A673 (cell line): ENCODE measurements around the gene PTCH1. TPM values are rescaled to one million over a fixed set of nuclear protein-coding genes. Genes with fewer than 3 reads are reported as not detected.

Experiments used
- BruUV-seq: library from RNA; stranded (reverse); fragments of 400-500 nt; replicated peaks from 2 replicates; lab custom pipeline; 2021; lab: Mats Ljungman, UMichigan
- CTCF ChIA-PET: fragments of 300-600 bp; sonication (Branson Sonifier 250); formaldehyde crosslinking; loops from one replicate; lab custom pipeline; 2022; ENCODE audit warnings: antibody characterized with exemption; lab: Charles Lee
- POLR2A ChIA-PET: fragments of 300-600 bp; sonication (Branson Sonifier 250); formaldehyde crosslinking; loops from one replicate; lab custom pipeline; 2022; ENCODE audit warnings: antibody characterized with exemption; ENCODE audit not compliant: low non-redundant PET; lab: Charles Lee
- DNase-seq: peaks from one replicate; pipeline ENCODE4 v3.0.0-alpha.2; 2015; ENCODE audit warnings: low spot score
- H3K27ac ChIP-seq: fragments of 200-600 bp; sonication (generic); 2 replicates; pipeline ENCODE4 v1.5.1; 2016; ENCODE audit warnings: mixed run types, low read depth, mild to moderate bottlenecking, mixed read lengths, antibody characterized with exemption, low read length; ENCODE audit not compliant: poor library complexity, severe bottlenecking
- H3K27me3 ChIP-seq: fragments of 200-600 bp; sonication (generic); replicated peaks from 2 replicates; pipeline ENCODE4 v1.6.1; 2017; ENCODE audit warnings: mixed run types, low read depth, mild to moderate bottlenecking, mixed read lengths, antibody characterized with exemption, low read length; ENCODE audit not compliant: insufficient read depth, poor library complexity
- H3K36me3 ChIP-seq: fragments of 200-600 bp; sonication (generic); 2 replicates; pipeline ENCODE4 v1.6.1; 2016; ENCODE audit warnings: mixed run types, mild to moderate bottlenecking, mixed read lengths, antibody characterized with exemption, low read length; ENCODE audit not compliant: insufficient read depth, poor library complexity, severe bottlenecking
- H3K4me1 ChIP-seq: fragments of 200-600 bp; sonication (generic); 2 replicates; pipeline ENCODE4 v1.6.1; 2017; ENCODE audit warnings: mixed run types, mild to moderate bottlenecking, mixed read lengths, antibody characterized with exemption, low read length; ENCODE audit not compliant: insufficient read depth, poor library complexity, severe bottlenecking
- H3K4me3 ChIP-seq: fragments of 200-600 bp; sonication (generic); 2 replicates; pipeline ENCODE4 v1.5.1; 2016; ENCODE audit warnings: low read depth, mixed run types, mild to moderate bottlenecking, mixed read lengths, low read length; ENCODE audit not compliant: poor library complexity, severe bottlenecking
- H3K9me3 ChIP-seq: fragments of 200-600 bp; sonication (generic); 2 replicates; pipeline ENCODE4 v1.6.1; 2016; ENCODE audit warnings: mixed run types, low read depth, mild to moderate bottlenecking, mixed read lengths, antibody characterized with exemption, low read length; ENCODE audit not compliant: poor library complexity, severe bottlenecking
- EZH2 ChIP-seq: fragments of 200-600 bp; sonication (generic); IDR thresholded peaks from 2 replicates; pipeline ENCODE4 v1.6.1; 2017; ENCODE audit warnings: borderline replicate concordance, low read depth, mild to moderate bottlenecking, mixed read lengths, antibody characterized with exemption, low read length; ENCODE audit not compliant: poor library complexity, severe bottlenecking
- intact Hi-C: fragments of 100-400 bp; cut with micrococcal nuclease; formaldehyde crosslinking; loops from one replicate; pipeline ENCODE4 v1.10.0; 2022; ENCODE audit not compliant: unreplicated experiment
- total RNA-seq: library from RNA; stranded (reverse); gene quantifications from 2 replicates; pipeline ENCODE4 v1.2.3, GENCODE V29; 2021
- TF ChIP-seq, protein P1 (sequence below): fragments of 300-800, 200-600 bp; sonication (generic); conservative IDR thresholded peaks from 2 replicates; pipeline ENCODE4 v1.5.1; 2017; ENCODE audit warnings: low read depth, mild to moderate bottlenecking, antibody characterized with exemption, low read length, moderate library complexity, mixed read lengths

The PTCH1 gene
- total RNA-seq, 1 experiment from 2014 or later, result 36.5 TPM

DNA sequence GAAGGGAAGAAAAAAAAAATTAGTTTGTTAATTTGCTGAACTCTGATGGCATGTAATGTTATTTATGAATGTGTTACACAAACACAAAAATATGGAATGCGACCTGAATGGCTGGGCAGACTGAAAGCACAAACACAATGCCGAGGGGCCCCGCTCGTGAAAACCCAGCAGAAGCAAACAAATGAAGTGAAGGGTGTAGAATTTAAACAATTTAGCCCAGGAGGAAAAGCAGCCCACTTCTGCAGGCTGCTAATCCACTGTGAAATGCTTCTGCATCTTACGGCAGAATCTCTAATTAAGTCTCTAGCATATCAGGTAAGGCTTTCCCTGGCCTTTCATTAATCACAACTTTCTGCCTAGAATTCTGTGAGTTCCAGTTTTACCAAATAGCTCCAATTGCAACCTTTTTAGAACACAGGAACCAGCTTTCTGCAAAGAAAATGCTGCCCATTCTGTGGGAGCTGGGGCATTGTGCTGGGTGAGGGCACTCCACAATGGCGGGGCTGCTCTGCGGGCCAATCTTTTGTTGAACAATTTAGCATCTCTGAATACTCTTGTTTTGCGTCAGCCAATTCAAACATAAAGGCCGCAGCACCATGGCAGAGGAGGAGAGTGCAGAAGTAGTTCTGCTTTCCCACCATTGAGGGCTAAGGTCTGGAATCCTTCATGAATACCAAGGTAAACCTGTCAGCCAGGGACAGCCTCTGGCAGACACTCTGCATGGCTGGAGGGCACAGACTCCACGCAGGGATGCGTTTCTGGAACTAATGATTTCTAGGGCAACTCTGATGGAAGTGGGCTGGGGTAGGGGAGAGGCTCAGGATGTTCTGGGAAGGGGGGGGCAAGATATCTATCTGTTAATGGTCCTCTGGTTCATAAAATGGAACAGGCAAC, 66.4 kb downstream of the PTCH1 start:
- CTCF ChIA-PET, result interaction anchor here (0.5 kb wide), 1 partner anchor 9 kb away, joined by 3 read pairs; no protein-coding TSS in a partner anchor
- Histone ChIP-seq H3K36me3 (peaks cover 75% of the 10 kb centered on the region), H3K4me1 (no peaks in the 10 kb centered on the region), H3K4me3 (no peak overlapping the region), H3K9me3 (no peaks in the 10 kb centered on the region), H3K27ac (no peak overlapping the region), H3K27me3 (no peaks in the 10 kb centered on the region)
- POLR2A ChIA-PET, result no interaction called here
- no TSS peak for BruUV-seq
- intact Hi-C loops, result no loop called here
- no peak for TF ChIP-seq EZH2
- TF ChIP-seq, protein P1, sequence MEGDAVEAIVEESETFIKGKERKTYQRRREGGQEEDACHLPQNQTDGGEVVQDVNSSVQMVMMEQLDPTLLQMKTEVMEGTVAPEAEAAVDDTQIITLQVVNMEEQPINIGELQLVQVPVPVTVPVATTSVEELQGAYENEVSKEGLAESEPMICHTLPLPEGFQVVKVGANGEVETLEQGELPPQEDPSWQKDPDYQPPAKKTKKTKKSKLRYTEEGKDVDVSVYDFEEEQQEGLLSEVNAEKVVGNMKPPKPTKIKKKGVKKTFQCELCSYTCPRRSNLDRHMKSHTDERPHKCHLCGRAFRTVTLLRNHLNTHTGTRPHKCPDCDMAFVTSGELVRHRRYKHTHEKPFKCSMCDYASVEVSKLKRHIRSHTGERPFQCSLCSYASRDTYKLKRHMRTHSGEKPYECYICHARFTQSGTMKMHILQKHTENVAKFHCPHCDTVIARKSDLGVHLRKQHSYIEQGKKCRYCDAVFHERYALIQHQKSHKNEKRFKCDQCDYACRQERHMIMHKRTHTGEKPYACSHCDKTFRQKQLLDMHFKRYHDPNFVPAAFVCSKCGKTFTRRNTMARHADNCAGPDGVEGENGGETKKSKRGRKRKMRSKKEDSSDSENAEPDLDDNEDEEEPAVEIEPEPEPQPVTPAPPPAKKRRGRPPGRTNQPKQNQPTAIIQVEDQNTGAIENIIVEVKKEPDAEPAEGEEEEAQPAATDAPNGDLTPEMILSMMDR, result no peak
- no peak for DNase-seq

DNA sequence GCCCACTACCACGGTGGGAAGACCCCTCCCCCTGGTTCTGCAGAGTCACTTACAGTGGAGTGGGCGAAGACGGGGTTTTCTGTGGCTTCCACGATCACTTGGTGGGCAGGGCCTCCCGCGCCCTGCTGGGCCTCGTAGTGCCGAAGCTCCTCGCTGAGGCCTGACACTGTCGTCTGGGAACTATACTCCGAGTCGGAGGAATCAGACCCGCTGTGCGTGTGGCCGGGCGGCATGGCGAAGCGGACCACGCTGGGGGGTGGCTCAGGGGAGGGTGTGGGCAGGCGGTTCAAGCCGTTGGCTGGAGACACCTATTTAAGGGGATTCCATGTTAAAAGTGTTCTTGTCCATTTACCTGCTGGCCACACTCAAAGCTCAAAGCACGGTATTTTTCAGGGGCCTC, 67.8 kb downstream of the PTCH1 start:
- intact Hi-C loops, result no loop called here
- CTCF ChIA-PET, result no interaction called here
- Histone ChIP-seq H3K9me3 (no peaks in the 10 kb centered on the region), H3K27me3 (no peaks in the 10 kb centered on the region), H3K36me3 (peaks cover 73% of the 10 kb centered on the region), H3K27ac (no peak overlapping the region), H3K4me1 (no peaks in the 10 kb centered on the region), H3K4me3 (no peak overlapping the region)
- no TSS peak for BruUV-seq
- TF ChIP-seq, protein P1, result no peak
- POLR2A ChIA-PET, result no interaction called here
- DNase-seq, result no peak

DNA sequence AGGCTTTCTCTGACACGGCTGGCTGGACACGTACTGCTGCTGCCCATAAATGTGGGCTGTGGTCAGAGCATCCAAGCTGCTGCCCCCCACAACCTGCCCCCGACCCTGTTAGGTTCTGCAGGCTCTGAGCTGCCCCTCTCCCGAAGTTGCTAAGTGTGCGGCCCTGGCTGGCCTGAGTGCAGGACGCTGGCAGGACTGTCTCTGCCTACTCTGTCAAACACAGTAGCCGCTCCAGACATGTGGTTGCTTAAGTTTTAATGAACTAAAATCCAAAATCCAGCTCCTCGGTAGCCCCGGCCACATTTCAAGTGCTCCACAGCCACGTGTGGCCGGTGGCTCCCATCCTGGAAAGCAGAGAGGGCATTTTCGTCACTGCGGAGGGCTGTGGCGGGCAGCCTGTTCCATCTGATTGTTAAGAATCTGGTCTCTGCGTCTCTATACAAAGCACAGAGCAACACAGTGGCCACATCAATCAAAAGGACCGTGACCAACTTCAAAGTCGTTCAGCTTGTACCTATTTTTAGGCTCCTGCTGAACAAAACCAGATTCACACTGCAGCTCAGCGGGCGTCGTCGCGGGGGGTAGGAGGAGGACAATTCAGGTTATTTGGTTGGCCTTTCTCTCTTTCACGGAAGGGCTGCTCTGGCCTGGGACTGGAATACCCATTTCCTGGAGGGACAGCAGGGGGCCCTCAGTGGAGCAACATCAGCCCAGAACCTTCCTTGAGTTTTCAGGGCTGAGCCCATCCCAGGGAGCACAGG, 68.9 kb downstream of the PTCH1 start:
- Histone ChIP-seq H3K9me3 (no peaks in the 10 kb centered on the region), H3K4me1 (no peaks in the 10 kb centered on the region), H3K4me3 (no peak overlapping the region), H3K27me3 (no peaks in the 10 kb centered on the region), H3K27ac (no peak overlapping the region), H3K36me3 (peaks cover 64% of the 10 kb centered on the region)
- TF ChIP-seq EZH2, result no peak
- TF ChIP-seq, protein P1, result no peak
- peak; percentile 18 for DNase-seq
- BruUV-seq, result no TSS peak
- CTCF ChIA-PET, result interaction anchor here (0.7 kb wide), 1 partner anchor 28 kb away, joined by 8 read pairs; no protein-coding TSS in a partner anchor
- POLR2A ChIA-PET, result no interaction called here
- intact Hi-C loops, result no loop called here
